Peyer's patch (tissue), 4 donors: ENCODE data around the gene PSG6. TPM values are rescaled to one million over a fixed set of nuclear protein-coding genes. Genes with fewer than 3 reads are reported as not detected.
"Not testable (repeated sequence)": the region's sequence is repeated elsewhere in the genome, so short reads cannot be mapped to it uniquely, and the experiment has no call there.

ENCODE experiments used
- DNase-seq, 3 donors: peaks; one replicate each; pipeline ENCODE4 v3.0.0-alpha.2; 2017 to 2019
- H3K27ac ChIP-seq, 4 donors: fragments of 200-600 bp; sonication (generic); one replicate each; pipeline ENCODE4 v1.5.1; 2016 to 2019
- H3K27me3 ChIP-seq, 2 donors: fragments of 200-600 bp; sonication (generic); one replicate each; pipeline ENCODE4 v1.5.1; 2019
- H3K36me3 ChIP-seq, 3 donors: fragments of 200-600 bp; sonication (generic); one replicate each; pipeline ENCODE4 v1.5.1; 2016 to 2019
- H3K4me1 ChIP-seq, 4 donors: fragments of 200-600 bp; sonication (generic); one replicate each; pipeline ENCODE4 v1.5.1; 2016 to 2019
- H3K4me3 ChIP-seq, 4 donors: fragments of 200-600 bp; sonication (generic); 1 replicate in 3 of 4; 2 replicates in 1 of 4; pipeline ENCODE4 v1.5.1; 2016 to 2019; ENCODE audit warnings: mild to moderate bottlenecking in 1 of 4
- H3K9me3 ChIP-seq, 4 donors: fragments of 200-600 bp; sonication (generic); one replicate each; pipeline ENCODE4 v1.5.1; 2016 to 2019; ENCODE audit warnings: mild to moderate bottlenecking in 1 of 4
- CTCF ChIP-seq, 6 experiments: fragments of 450-650 bp in 4 of 6; fragments of 200-600 bp in 2 of 6; sonication (generic) in 1 of 6; IDR thresholded peaks; one replicate each; pipeline ENCODE4 v1.5.1; 2017 to 2019; ENCODE audit warnings: antibody characterized with exemption in 6 of 6, mild to moderate bottlenecking in 3 of 6, moderate library complexity in 1 of 6
- total RNA-seq, 4 donors: library from RNA; depleted of rRNA; stranded (reverse); fragments of >200 nt; gene quantifications; one replicate each; pipeline ENCODE4 v1.1.0, GENCODE V29; 2016

The PSG6 gene
- total RNA-seq, 4 donors from 2014 or later: not detected

GRCh38 chr19:42856866-42857543, 60.7 kb downstream of the PSG6 start:
- H3K4me3 ChIP-seq, H3K36me3 ChIP-seq, H3K27me3 ChIP-seq, H3K4me1 ChIP-seq, DNase-seq, H3K9me3 ChIP-seq, H3K27ac ChIP-seq: not testable (repeated sequence)
- peak in 2 of 6 experiments; percentile 16 to 28 for TF ChIP-seq CTCF (IDR thresholded peaks at IDR 0.05)

GRCh38 chr19:42854745-42855144, 62.9 kb downstream of the PSG6 start:
- H3K9me3 ChIP-seq, H3K36me3 ChIP-seq, H3K4me1 ChIP-seq, H3K27me3 ChIP-seq, DNase-seq, H3K4me3 ChIP-seq, H3K27ac ChIP-seq: not testable (repeated sequence)

- not testable (repeated sequence) for H3K4me1 ChIP-seq, H3K4me3 ChIP-seq, H3K27ac ChIP-seq, H3K27me3 ChIP-seq, H3K36me3 ChIP-seq, DNase-seq, H3K9me3 ChIP-seq
Observed at GRCh38 chr19:42853231-42853630, 64.5 kb downstream of the PSG6 start.

GRCh38 chr19:42852821-42853220, 64.9 kb downstream of the PSG6 start:
- H3K27ac ChIP-seq, DNase-seq, H3K4me1 ChIP-seq, H3K27me3 ChIP-seq, H3K4me3 ChIP-seq, H3K36me3 ChIP-seq, H3K9me3 ChIP-seq: not testable (repeated sequence)

Other genes starting within 250 kb of the PSG6 start
- gene PSG3, start 177.4 kb downstream of the PSG6 start, total RNA-seq: not detected
- not detected for gene PSG8, start 152.2 kb downstream of the PSG6 start, total RNA-seq
- gene PSG1, start 38.2 kb downstream of the PSG6 start, total RNA-seq: not detected
- not detected for gene PSG7, start 19.3 kb upstream of the PSG6 start, total RNA-seq
- not detected for gene PSG11, start 108.6 kb upstream of the PSG6 start, total RNA-seq
- not detected for gene PSG2, start 164.8 kb upstream of the PSG6 start, total RNA-seq